GM23338 (cell line): Measurements from ENCODE around the gene SLC41A2. TPM values are rescaled to one million over a fixed set of nuclear protein-coding genes. Genes with fewer than 3 reads are reported as not detected.

ENCODE experiments used
- ATAC-seq: fragments of 200-7000 bp; cut with Tn5 transposase; 3 replicates; pipeline ENCODE4 v1.9.1; 2020
- DNase-seq: peaks from one replicate; pipeline ENCODE4 v3.0.0-alpha.2; 2015; ENCODE audit warnings: low spot score
- H2AFZ ChIP-seq: fragments of 200-600 bp; sonication (generic); 2 replicates; pipeline ENCODE4 v1.8.0; 2016; ENCODE audit warnings: antibody characterized with exemption, mild to moderate bottlenecking, moderate library complexity
- H3F3A ChIP-seq: fragments of 200-600 bp; sonication (generic); replicated peaks from 2 replicates; pipeline ENCODE4 v1.8.0; 2017; ENCODE audit warnings: antibody characterized with exemption, mixed run types, low read depth
- H3K27ac ChIP-seq: fragments of 200-600 bp; sonication (generic); 2 replicates; pipeline ENCODE4 v1.6.1; 2016; ENCODE audit warnings: low read depth
- H3K27me3 ChIP-seq: fragments of 200-600 bp; sonication (generic); 2 replicates; pipeline ENCODE4 v1.8.0; 2016; ENCODE audit warnings: mild to moderate bottlenecking, mixed run types, moderate library complexity; ENCODE audit not compliant: insufficient read depth
- H3K36me3 ChIP-seq: fragments of 200-600 bp; sonication (generic); 2 replicates; pipeline ENCODE4 v1.8.0; 2016; ENCODE audit warnings: mild to moderate bottlenecking; ENCODE audit not compliant: insufficient read depth
- H3K4me1 ChIP-seq: fragments of 200-600 bp; sonication (generic); 2 replicates; pipeline ENCODE4 v1.8.0; 2016; ENCODE audit warnings: mild to moderate bottlenecking, moderate library complexity; ENCODE audit not compliant: insufficient read depth
- H3K4me2 ChIP-seq: fragments of 200-600 bp; sonication (generic); 2 replicates; pipeline ENCODE4 v1.7.1; 2017; ENCODE audit warnings: mixed run types
- H3K4me3 ChIP-seq: fragments of 200-600 bp; sonication (generic); 2 replicates; pipeline ENCODE4 v1.6.1; 2016; ENCODE audit warnings: mixed run types
- H3K79me2 ChIP-seq: fragments of 200-600 bp; sonication (generic); replicated peaks from 2 replicates; pipeline ENCODE4 v1.8.0; 2017; ENCODE audit warnings: mild to moderate bottlenecking; ENCODE audit not compliant: insufficient read depth
- H3K9me2 ChIP-seq: fragments of 200-600 bp; sonication (generic); 2 replicates; pipeline ENCODE4 v1.8.0; 2017; ENCODE audit not compliant: insufficient read depth
- H4K20me1 ChIP-seq: fragments of 200-600 bp; sonication (generic); replicated peaks from 2 replicates; pipeline ENCODE4 v1.8.0; 2017; ENCODE audit warnings: mild to moderate bottlenecking; ENCODE audit not compliant: insufficient read depth
- H3K27ac Mint-ChIP-seq: 2 replicates; pipeline ENCODE4 v1.8.0; 2020; ENCODE audit warnings: inconsistent platforms, mild to moderate bottlenecking, moderate library complexity, mixed read lengths
- H3K27me3 Mint-ChIP-seq: 3 replicates; pipeline ENCODE4 v1.8.0; 2022; ENCODE audit warnings: low read depth, mild to moderate bottlenecking, moderate library complexity, mixed read lengths, inconsistent platforms; ENCODE audit not compliant: insufficient read depth, poor library complexity
- H3K36me3 Mint-ChIP-seq: 3 replicates; pipeline ENCODE4 v1.8.0; 2021; ENCODE audit warnings: low read depth, mild to moderate bottlenecking, inconsistent platforms, moderate library complexity, mixed read lengths
- H3K4me1 Mint-ChIP-seq: 3 replicates; pipeline ENCODE4 v1.8.0; 2020; ENCODE audit warnings: mild to moderate bottlenecking, inconsistent platforms, mixed read lengths
- H3K4me3 Mint-ChIP-seq: 3 replicates; pipeline ENCODE4 v1.8.0; 2021; ENCODE audit warnings: moderate library complexity, mild to moderate bottlenecking, inconsistent platforms, mixed read lengths
- H3K9me3 Mint-ChIP-seq: 3 replicates; pipeline ENCODE4 v1.8.0; 2020; ENCODE audit warnings: moderate library complexity, mild to moderate bottlenecking, inconsistent platforms, mixed read lengths
- CREB1 ChIP-seq: fragments of 250-450 bp; sonication (Bioruptor Pico); IDR thresholded peaks from 2 replicates; pipeline ENCODE4 v1.5.0; 2020; ENCODE audit warnings: low read depth, mild to moderate bottlenecking, moderate library complexity
- ETS1 ChIP-seq: IDR thresholded peaks from 2 replicates; pipeline ENCODE4 v1.6.1; 2016; ENCODE audit warnings: antibody characterized with exemption
- EZH2 ChIP-seq: fragments of 200-600 bp; sonication (generic); IDR thresholded peaks from one replicate; pipeline ENCODE4 v1.8.0; 2017; ENCODE audit warnings: antibody characterized with exemption, mild to moderate bottlenecking, low read depth; ENCODE audit not compliant: unreplicated experiment
- NANOG ChIP-seq: IDR thresholded peaks from 2 replicates; pipeline ENCODE4 v1.6.1; 2016; ENCODE audit warnings: antibody characterized with exemption, borderline replicate concordance
- REST ChIP-seq: IDR thresholded peaks from one replicate; pipeline ENCODE4 v1.6.1; 2018; ENCODE audit warnings: antibody characterized with exemption; ENCODE audit not compliant: unreplicated experiment
- ZNF331 ChIP-seq: fragments of 250-450 bp; sonication (Bioruptor Pico); IDR thresholded peaks from 2 replicates; pipeline ENCODE4 v1.5.0; 2020; ENCODE audit warnings: low read depth, mild to moderate bottlenecking, moderate library complexity
- ZNF462 ChIP-seq: fragments of 250-450 bp; sonication (Bioruptor Pico); IDR thresholded peaks from 2 replicates; pipeline ENCODE4 v1.5.0; 2020; ENCODE audit warnings: mild to moderate bottlenecking, moderate library complexity
- polyA plus RNA-seq: library from polyadenylated mRNA; unstranded; fragments of >200 nt; fragmentation: Nextera tagmentation; extraction: Ambion mirVana; gene quantifications from 2 replicates; pipeline ENCODE4 v1.2.1, GENCODE V29; 2016
- total RNA-seq: library from RNA; depleted of rRNA; stranded (reverse); fragments of >200 nt; shearing (Covaris generic); gene quantifications from 2 replicates; pipeline ENCODE4 v1.2.3, GENCODE V29; 2014

SLC41A2 gene
- total and polyA plus RNA-seq, 2 experiments from 2014 or later: 1.5 to 6.8 TPM

- no peak for TF ChIP-seq ZNF462 (CRISPR knock-in tag)
- no peak for TF ChIP-seq REST
- TF ChIP-seq NANOG: no peak
- TF ChIP-seq CREB1: no peak
- no peak for TF ChIP-seq ZNF331 (CRISPR knock-in tag)
- TF ChIP-seq EZH2: no peak
These were observed 13.2 kb upstream of the SLC41A2 start (continued) for GRCh38 chr12:104971306-104971705.

GRCh38 chr12:104969343-104969742, 11.3 kb upstream of the SLC41A2 start:
- Histone ChIP-seq H3K4me1 (no peaks in the 10 kb centered on the region), H3K9me2 (no peaks in the 10 kb centered on the region), H3K27ac (no peak overlapping the region), H3K4me3 (no peak overlapping the region), H3K79me2 (no peaks in the 10 kb centered on the region), H4K20me1 (no peaks in the 10 kb centered on the region), H3F3A (no peaks in the 10 kb centered on the region), H3K4me2 (no peak overlapping the region), H2AFZ (no peak overlapping the region), H3K36me3 (no peaks in the 10 kb centered on the region), H3K27me3 (no peaks in the 10 kb centered on the region)
- DNase-seq (no peak), ATAC-seq (no peak)
- Mint-ChIP-seq H3K27me3 (peaks cover 2% of the 10 kb centered on the region), H3K4me1 (no peaks in the 10 kb centered on the region), H3K9me3 (no peaks in the 10 kb centered on the region), H3K4me3 (no peak overlapping the region), H3K36me3 (no peaks in the 10 kb centered on the region), H3K27ac (no peak overlapping the region)
- TF ChIP-seq ETS1 (no peak), CREB1 (no peak)
